ENCODE results near the gene OSBP2.

The OSBP2 gene

DNA sequence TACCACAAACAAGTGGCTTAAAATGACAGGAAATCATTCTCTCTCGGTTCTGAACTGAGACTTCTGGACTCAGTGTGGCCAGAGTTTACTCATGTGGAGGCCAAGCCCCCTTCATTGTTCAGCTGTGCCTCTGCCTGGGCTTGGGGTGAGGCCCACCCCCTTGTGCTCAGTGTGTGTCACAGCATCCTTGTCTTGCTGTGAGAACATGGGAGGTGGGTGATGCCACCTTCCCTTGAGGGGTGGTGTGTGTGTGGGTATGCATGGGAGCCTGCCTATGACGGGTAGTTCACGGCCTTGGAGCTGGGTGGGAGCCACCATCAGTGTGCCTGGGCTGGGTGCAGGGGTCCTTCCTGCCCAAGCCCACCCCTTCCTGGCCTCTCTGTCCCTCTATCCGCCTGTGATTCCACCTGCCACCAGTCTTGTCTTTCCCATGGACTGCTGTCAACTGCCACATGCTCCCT is 172.2 kb downstream of the OSBP2 start:
- Histone ChIP-seq H3K36me3 (replicated peaks in 1 of 2; ENCODE audit: control insufficient read depth in 2 of 2, insufficient read depth in 2 of 2, low read length in 2 of 2) (no peaks in the 10 kb centered on the region), H3K4ac (ENCODE audit: low read length) (no peak overlapping the region), H4K8ac (ENCODE audit: low read depth, low read length) (no peak overlapping the region), H3K9me3 (replicated peaks in 1 of 2; ENCODE audit: control insufficient read depth in 2 of 2, insufficient read depth in 1 of 2, low read depth in 1 of 2, low read length in 2 of 2) (no peaks in the 10 kb centered on the region), H3K14ac (ENCODE audit: low read length) (no peak overlapping the region), H3K4me2 (ENCODE audit: insufficient read depth, low read length, poor library complexity, severe bottlenecking) (no peak overlapping the region), H2BK120ac (ENCODE audit: low read depth, low read length) (no peak overlapping the region), H3K4me3 (ENCODE audit: low read length in 2 of 2) (peak overlapping the region in 1 of 2 donors; percentile 30), H3K4me1 (ENCODE audit: control insufficient read depth in 2 of 2, insufficient read depth in 1 of 2, low read depth in 1 of 2, low read length in 2 of 2) (peaks cover 0 to 5% of the 10 kb centered on the region in 2 donors), H4K91ac (ENCODE audit: low read depth, low read length, poor library complexity) (no peak overlapping the region), H3K18ac (ENCODE audit: low read length) (peak overlapping the region; percentile 31), H2BK12ac (ENCODE audit: low read length) (no peak overlapping the region), H3K27ac (replicated peaks; ENCODE audit: low read length) (no peak overlapping the region), H3K9ac (ENCODE audit: low read depth, low read length, poor library complexity) (no peak overlapping the region), H3K79me1 (ENCODE audit: low read depth, low read length) (no peaks in the 10 kb centered on the region), H2BK15ac (ENCODE audit: low read length) (no peak overlapping the region), H3K27me3 (ENCODE audit: control insufficient read depth in 3 of 3, insufficient read depth in 3 of 3, low read depth in 1 of 3, low read length in 3 of 3) (peaks cover 0 to 8% (median 0%) of the 10 kb centered on the region in 3 experiments), H3K23ac (ENCODE audit: low read depth, low read length, poor library complexity) (peak overlapping the region; percentile 44), H2BK5ac (ENCODE audit: low read length) (no peak overlapping the region), H2AK5ac (ENCODE audit: low read depth, low read length) (peak overlapping the region; percentile 18), H2AFZ (ENCODE audit: low read length) (no peak overlapping the region)
- DNase-seq (ENCODE audit: low spot score) = no peak
- no CpG with 5 or more reads among the region's 4 CpGs for WGBS, 2 donors (ENCODE audit: extremely low coverage in 2 of 2, insufficient read length in 2 of 2, insufficient replicate concordance in 1 of 2)

DNA sequence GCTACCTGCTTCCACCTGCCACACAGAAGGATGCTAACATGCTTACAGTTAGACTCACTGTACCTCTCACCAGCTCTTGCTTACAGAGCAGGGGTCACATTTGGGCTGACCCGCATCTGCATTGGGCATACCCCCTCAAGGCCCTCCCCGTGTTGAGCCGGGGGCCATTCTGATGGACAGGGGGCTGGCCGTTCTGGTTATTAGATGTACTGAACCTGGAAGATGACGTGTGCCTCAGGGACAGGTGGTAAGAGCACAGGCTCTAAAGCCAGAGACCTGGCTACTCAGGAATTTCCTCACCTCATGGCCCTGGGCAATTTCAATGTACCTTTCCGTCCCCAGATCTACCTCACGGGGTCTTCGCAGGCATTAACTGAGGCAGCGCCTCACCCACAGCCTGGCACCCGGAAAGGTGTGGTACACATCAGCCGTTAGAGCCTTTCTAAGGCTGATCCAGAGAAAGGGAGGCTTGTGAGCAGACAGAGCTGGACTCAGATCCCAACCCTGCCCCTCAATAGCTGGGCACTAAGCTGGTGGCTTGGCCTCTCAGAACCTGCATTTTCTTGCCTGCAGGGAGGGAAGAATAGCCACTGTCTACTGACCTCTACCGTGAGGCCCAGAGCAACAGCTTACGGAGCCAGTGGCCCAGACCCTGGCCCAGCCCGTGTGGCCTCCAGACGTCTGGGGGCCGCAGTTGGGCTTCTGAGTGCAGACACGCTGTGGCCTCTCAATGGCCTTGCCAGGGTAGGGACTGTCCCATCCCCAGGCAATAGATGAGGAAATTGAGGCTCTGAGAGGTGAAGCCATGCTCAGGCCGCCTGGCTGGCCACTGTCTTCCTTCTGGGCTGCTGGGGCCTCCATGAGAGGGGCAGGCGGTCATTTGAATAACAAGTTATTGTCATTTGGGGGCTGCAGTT is 173.3 kb downstream of the OSBP2 start:
- Histone ChIP-seq H3K4ac (ENCODE audit: low read length) (no peak overlapping the region), H3K9me3 (replicated peaks in 1 of 2; ENCODE audit: control insufficient read depth in 2 of 2, insufficient read depth in 1 of 2, low read depth in 1 of 2, low read length in 2 of 2) (no peaks in the 10 kb centered on the region), H3K18ac (ENCODE audit: low read length) (peak overlapping the region; percentile 83), H3K9ac (ENCODE audit: low read depth, low read length, poor library complexity) (no peak overlapping the region), H3K23ac (ENCODE audit: low read depth, low read length, poor library complexity) (no peak overlapping the region), H2AK5ac (ENCODE audit: low read depth, low read length) (peak overlapping the region; percentile 26), H2AFZ (ENCODE audit: low read length) (no peak overlapping the region), H3K36me3 (replicated peaks in 1 of 2; ENCODE audit: control insufficient read depth in 2 of 2, insufficient read depth in 2 of 2, low read length in 2 of 2) (no peaks in the 10 kb centered on the region), H4K91ac (ENCODE audit: low read depth, low read length, poor library complexity) (no peak overlapping the region), H2BK5ac (ENCODE audit: low read length) (peak overlapping the region; percentile 48), H2BK15ac (ENCODE audit: low read length) (peak overlapping the region; percentile 84), H3K4me3 (ENCODE audit: low read length in 2 of 2) (no peak overlapping the region), H3K4me1 (ENCODE audit: control insufficient read depth in 2 of 2, insufficient read depth in 1 of 2, low read depth in 1 of 2, low read length in 2 of 2) (peaks cover 0 to 5% of the 10 kb centered on the region in 2 donors), H2BK120ac (ENCODE audit: low read depth, low read length) (peak overlapping the region; percentile 90), H3K27me3 (ENCODE audit: control insufficient read depth in 3 of 3, insufficient read depth in 3 of 3, low read depth in 1 of 3, low read length in 3 of 3) (peaks cover 0 to 5% (median 0%) of the 10 kb centered on the region in 3 experiments), H3K4me2 (ENCODE audit: insufficient read depth, low read length, poor library complexity, severe bottlenecking) (peak overlapping the region; percentile 2), H4K8ac (ENCODE audit: low read depth, low read length) (no peak overlapping the region), H3K27ac (replicated peaks; ENCODE audit: low read length) (no peak overlapping the region), H3K79me1 (ENCODE audit: low read depth, low read length) (no peaks in the 10 kb centered on the region), H2BK12ac (ENCODE audit: low read length) (no peak overlapping the region), H3K14ac (ENCODE audit: low read length) (peak overlapping the region; percentile 98)
- DNase-seq (ENCODE audit: low spot score) = no peak
- WGBS, 2 donors (ENCODE audit: extremely low coverage in 2 of 2, insufficient read length in 2 of 2, insufficient replicate concordance in 1 of 2) = no CpG with 5 or more reads among the region's 19 CpGs

DNA sequence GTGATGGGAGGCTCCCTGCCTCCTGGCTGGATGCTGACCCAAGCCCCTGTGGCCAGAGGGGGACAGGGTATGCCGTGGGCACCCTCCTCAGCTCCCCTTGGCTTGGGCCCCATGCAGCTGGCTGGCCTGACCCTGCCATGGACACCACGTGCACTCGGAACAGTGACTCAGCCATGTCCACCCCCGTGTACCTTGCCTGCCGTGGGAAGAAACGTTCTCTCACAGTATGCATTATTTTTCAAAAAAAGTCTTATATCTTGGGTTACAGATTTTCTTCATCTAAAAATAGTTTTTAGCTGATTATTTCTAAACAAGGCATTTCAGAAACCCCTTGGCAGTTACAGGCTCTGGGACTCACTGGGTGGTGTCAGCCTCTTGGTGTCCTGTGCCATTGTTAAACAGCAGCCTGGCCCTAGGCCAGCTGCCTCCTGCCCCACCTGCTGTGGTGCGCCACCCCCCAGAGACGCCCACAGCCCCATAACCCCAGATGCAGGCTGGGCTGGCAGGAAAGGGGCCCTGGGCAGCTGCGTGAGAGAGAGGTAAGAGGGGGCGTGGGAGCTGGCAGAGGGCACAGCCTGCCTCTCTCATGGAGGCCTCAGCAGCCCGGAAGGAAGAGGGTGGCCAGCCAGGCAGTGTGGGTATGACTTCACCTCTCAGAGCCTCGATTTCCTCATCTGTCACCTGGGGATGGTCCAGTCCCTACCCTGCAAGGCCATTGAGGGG is 174.2 kb downstream of the OSBP2 start:
- WGBS, 2 donors (ENCODE audit: extremely low coverage in 2 of 2, insufficient read length in 2 of 2, insufficient replicate concordance in 1 of 2) = no CpG with 5 or more reads among the region's 12 CpGs

More for the DNA sequence above, 174.2 kb downstream of the OSBP2 start:
- Histone ChIP-seq H2BK12ac (ENCODE audit: low read length) (no peak overlapping the region), H2BK120ac (ENCODE audit: low read depth, low read length) (peak overlapping the region; percentile 90), H4K8ac (ENCODE audit: low read depth, low read length) (no peak overlapping the region), H3K18ac (ENCODE audit: low read length) (peak overlapping the region; percentile 87), H3K9ac (ENCODE audit: low read depth, low read length, poor library complexity) (no peak overlapping the region), H3K9me3 (replicated peaks in 1 of 2; ENCODE audit: control insufficient read depth in 2 of 2, insufficient read depth in 1 of 2, low read depth in 1 of 2, low read length in 2 of 2) (no peaks in the 10 kb centered on the region), H4K91ac (ENCODE audit: low read depth, low read length, poor library complexity) (peak overlapping the region; percentile 30), H3K4me1 (ENCODE audit: control insufficient read depth in 2 of 2, insufficient read depth in 1 of 2, low read depth in 1 of 2, low read length in 2 of 2) (peaks cover 0 to 5% of the 10 kb centered on the region in 2 donors), H3K14ac (ENCODE audit: low read length) (peak overlapping the region; percentile 98), H3K4me2 (ENCODE audit: insufficient read depth, low read length, poor library complexity, severe bottlenecking) (no peak overlapping the region), H3K79me1 (ENCODE audit: low read depth, low read length) (peaks cover 3% of the 10 kb centered on the region), H3K27me3 (ENCODE audit: control insufficient read depth in 3 of 3, insufficient read depth in 3 of 3, low read depth in 1 of 3, low read length in 3 of 3) (peaks cover 0 to 3% (median 0%) of the 10 kb centered on the region in 3 experiments), H2AFZ (ENCODE audit: low read length) (no peak overlapping the region), H2BK5ac (ENCODE audit: low read length) (peak overlapping the region; percentile 48), H3K4ac (ENCODE audit: low read length) (no peak overlapping the region), H3K4me3 (ENCODE audit: low read length in 2 of 2) (no peak overlapping the region), H3K27ac (replicated peaks; ENCODE audit: low read length) (no peak overlapping the region), H2BK15ac (ENCODE audit: low read length) (no peak overlapping the region), H2AK5ac (ENCODE audit: low read depth, low read length) (peak overlapping the region; percentile 70), H3K23ac (ENCODE audit: low read depth, low read length, poor library complexity) (no peak overlapping the region), H3K36me3 (replicated peaks in 1 of 2; ENCODE audit: control insufficient read depth in 2 of 2, insufficient read depth in 2 of 2, low read length in 2 of 2) (no peaks in the 10 kb centered on the region)
- DNase-seq (ENCODE audit: low spot score) = no peak

Measured in neuronal stem cell (in vitro differentiated cells).